Subcutaneous adipose tissue (tissue), 4 donors: Measurements from ENCODE around the gene FAM25G. TPM values are rescaled to one million over a fixed set of nuclear protein-coding genes. Genes with fewer than 3 reads are reported as not detected.

ENCODE experiments used
- total RNA-seq, 4 donors: library from RNA; depleted of rRNA; stranded (reverse); fragments of >200 nt; gene quantifications; one replicate each; pipeline ENCODE4 v1.1.0, GENCODE V29; 2016
- TF ChIP-seq, protein P1 (sequence below): fragments of 450-650 bp; IDR thresholded peaks from one replicate; pipeline ENCODE4 v1.5.1; 2016; ENCODE audit warnings: low read depth, mild to moderate bottlenecking, control low read depth, antibody characterized with exemption, moderate library complexity

FAM25G gene
- total RNA-seq, 4 donors from 2014 or later, result not detected

DNA sequence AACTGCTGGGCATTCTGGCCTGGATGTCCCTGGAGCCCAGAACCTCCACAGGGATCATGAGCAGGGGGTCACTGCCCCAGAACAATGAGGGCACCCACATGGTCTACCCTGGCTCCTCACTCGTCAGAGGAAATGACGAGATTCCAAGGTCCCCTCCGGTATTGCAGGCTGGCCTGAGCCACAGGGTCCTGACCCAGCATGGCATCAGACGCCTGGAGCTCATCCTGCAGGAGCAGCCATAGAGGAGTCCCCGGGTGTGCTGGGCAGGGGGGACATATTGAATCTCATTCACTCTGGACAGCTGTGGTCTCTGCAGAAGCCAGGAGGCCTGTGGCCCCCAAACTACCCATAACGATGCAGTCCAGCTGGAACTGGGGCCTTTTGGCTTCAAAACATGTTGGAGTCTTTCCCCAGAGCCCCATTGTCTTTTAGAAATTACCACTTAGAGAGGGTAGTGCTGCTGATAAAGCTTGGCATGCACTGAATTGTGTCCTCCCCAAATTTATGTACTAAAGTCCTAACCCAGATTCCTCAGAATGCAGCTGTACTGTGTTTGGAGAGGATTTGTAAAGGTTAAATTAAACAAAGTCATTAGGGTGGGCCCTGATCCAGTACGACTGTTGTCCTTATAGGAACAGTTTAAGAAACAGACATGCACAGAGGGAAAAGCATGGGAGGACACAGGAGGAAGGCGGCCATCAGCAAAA is 35.3 kb downstream of the FAM25G start:
- TF ChIP-seq, protein P1, sequence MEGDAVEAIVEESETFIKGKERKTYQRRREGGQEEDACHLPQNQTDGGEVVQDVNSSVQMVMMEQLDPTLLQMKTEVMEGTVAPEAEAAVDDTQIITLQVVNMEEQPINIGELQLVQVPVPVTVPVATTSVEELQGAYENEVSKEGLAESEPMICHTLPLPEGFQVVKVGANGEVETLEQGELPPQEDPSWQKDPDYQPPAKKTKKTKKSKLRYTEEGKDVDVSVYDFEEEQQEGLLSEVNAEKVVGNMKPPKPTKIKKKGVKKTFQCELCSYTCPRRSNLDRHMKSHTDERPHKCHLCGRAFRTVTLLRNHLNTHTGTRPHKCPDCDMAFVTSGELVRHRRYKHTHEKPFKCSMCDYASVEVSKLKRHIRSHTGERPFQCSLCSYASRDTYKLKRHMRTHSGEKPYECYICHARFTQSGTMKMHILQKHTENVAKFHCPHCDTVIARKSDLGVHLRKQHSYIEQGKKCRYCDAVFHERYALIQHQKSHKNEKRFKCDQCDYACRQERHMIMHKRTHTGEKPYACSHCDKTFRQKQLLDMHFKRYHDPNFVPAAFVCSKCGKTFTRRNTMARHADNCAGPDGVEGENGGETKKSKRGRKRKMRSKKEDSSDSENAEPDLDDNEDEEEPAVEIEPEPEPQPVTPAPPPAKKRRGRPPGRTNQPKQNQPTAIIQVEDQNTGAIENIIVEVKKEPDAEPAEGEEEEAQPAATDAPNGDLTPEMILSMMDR, result no peak

DNA sequence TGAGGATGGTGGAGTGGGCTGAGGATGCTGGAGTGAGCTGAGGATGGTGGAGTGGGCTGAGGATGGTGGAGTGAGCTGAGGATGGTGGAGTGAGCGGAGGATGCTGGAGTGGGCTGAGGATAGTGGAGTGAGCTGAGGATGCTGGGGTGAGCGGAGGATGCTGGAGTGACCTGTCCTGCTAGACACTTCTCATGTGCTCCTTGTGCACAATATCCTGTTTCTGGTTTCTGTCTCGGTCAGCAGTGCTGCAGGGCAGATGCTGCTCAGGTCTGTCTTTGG is 36.8 kb downstream of the FAM25G start:
- TF ChIP-seq, protein P1, result no peak

DNA sequence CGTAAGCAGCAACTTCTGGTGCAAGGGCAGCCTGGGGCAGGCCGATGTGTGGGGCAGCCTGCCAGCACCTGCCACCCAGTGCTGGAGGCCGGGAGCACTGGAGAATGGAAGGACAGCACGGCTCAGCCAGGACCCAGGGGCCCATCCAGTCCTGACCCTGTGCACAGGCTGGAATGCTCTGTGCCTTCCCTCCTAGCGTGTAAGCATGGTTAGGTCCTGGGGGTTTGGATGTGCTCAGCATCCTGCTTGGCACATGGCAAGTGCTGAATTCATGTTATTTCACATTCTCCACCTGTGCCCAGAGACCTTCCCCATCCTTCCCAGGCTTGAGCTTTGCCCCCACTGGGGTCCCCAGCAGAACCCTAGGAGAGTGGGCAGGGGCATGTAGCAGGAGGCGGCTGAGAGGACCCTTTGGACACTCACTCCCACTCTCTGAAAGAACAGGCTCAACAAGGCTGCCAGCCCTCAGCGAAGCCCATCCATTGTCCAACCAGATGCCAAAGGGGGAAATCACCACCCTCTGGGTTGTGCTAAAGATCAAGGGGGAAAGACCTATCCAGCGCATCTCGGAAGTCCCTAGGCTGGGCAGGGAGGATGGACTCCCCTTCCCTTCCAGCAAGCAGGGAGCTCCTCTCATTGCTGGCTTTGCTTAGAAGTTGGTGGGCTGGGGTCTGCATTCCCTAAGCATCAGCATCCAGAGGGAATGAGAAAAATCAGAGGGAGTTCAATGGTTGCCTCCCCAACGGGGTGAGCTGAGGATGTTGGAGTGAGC is 37.3 kb downstream of the FAM25G start:
- TF ChIP-seq, protein P1, result no peak

DNA sequence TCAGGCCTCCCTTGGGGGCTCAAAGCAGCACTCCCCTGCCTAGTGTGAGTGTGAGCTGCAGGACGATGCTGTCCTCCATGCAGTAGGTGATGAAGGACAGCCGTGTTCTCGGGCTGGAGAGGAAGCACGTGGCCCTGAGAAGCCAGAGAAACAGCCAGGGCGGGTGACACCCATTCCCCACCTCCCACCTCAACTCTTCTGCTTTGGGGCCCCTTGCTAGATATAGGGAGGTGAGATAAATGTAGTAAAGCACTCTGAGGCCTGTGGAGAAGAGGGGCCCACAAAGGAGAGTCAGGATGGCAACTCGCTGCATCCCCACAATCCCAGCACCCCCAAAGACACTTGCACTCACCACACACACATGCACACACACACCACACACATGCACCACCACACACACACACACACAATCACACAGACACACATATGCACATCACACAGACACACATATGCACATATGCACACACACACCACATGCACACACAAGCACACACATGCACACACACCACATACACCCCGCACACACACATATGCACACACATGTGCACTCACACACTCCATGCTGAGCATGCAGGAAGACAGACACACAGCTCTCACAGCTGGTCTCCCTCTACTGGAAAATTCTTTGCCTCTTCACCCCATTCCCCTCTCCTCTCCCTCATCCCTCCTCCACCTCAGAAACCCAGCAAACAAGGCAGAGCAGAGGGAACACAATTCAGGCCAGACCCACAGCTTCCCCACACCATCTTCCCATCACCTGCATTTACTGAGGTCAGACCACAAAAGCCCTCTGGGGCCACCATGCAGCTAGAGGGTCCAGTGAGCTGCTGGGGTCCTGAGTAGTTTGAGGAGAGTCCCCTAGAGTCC is 38.1 kb downstream of the FAM25G start:
- TF ChIP-seq, protein P1, result no peak

DNA sequence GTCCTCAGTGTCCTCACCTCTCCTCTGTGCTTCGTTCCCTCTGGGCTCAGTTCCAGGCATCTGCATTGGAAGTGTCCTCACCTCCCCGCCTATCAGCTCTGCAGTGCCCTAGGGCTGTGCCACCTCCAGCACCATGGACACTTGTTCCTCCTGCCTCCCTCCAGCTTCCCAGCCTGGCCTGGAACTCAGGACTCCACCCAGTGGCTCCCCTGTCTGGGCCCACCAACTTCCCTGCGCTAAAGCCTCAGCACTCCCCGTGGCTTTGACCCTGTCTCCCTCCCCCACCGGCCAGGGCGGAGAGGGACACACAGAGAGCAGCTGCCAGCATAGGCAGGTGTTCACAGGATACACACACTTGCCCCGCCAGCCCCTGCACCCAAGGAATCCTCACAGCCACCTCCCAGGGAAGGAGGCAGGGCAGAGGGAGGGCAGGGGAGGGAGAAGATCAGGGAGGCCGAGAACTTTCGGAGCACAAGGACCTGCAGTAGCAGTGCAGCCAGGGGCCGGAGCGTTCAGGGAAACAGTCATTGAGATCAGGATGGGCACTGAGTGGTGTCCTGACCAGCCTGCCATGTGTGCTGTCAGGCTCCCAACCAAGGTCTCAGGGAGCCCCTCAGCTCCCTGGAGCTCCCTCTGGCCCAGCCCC is 38.9 kb downstream of the FAM25G start:
- TF ChIP-seq, protein P1, result no peak

DNA sequence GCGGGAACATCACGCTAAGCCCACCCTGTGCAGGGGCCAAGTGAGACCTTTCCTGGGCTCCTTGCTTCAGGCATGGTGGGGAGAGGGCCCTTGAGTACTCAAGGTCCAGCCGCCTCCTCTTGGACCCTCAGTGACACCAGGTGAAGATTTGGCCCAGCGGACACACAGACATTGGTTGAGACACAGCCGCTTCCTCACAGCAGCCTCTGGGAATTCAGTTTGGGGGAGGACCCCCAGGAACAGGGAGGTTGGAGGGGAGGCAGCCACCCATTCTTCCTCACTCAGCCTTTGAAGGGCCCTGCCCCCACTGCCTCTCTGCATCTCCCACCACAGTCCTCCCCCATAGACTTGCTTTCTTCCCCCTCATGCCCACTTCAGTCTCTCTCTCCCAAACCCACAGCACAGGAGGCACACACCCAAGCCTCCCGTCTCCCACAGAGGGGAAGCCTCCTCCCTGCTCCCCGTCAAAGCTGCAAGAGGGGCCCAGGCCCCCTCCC is 39.5 kb downstream of the FAM25G start:
- TF ChIP-seq, protein P1, result no peak
